Dendritic cell treated with granulocyte-macrophage colony-stimulating factor and Interleukin-4, amounts not matched to agents 40 ng/mL and 50 ng/mL, for 4 days (primary cell): ENCODE results near the gene NOP14.
"Not testable (repeated sequence)": the region's sequence is repeated elsewhere in the genome, so short reads cannot be mapped to it uniquely, and the experiment has no call there.

Experiments
- H3K27ac Mint-ChIP-seq: one replicate; pipeline ENCODE4 v1.8.0; 2022; ENCODE audit warnings: mild to moderate bottlenecking, mixed read lengths
- H3K27me3 Mint-ChIP-seq: one replicate; pipeline ENCODE4 v1.8.0; 2022; ENCODE audit warnings: mild to moderate bottlenecking, mixed read lengths
- H3K36me3 Mint-ChIP-seq: one replicate; pipeline ENCODE4 v1.8.0; 2022; ENCODE audit warnings: low read depth, mixed read lengths
- H3K4me1 Mint-ChIP-seq: one replicate; pipeline ENCODE4 v1.8.0; 2022; ENCODE audit warnings: low read depth, mixed read lengths
- H3K4me3 Mint-ChIP-seq: one replicate; pipeline ENCODE4 v1.8.0; 2022; ENCODE audit warnings: mild to moderate bottlenecking, moderate library complexity, mixed read lengths
- H3K9me3 Mint-ChIP-seq: one replicate; pipeline ENCODE4 v1.8.0; 2022; ENCODE audit warnings: mixed read lengths
- intact Hi-C: fragments of 100-400 bp; cut with micrococcal nuclease; formaldehyde crosslinking; loops from one replicate; pipeline ENCODE4 v1.15.0; 2022

The NOP14 gene

GRCh38 chr4:2927696-2928075 lies 35.5 kb downstream of the NOP14 start:
- intact Hi-C loops, result no loop called here
- Mint-ChIP-seq H3K4me3 (no peak overlapping the region), H3K27ac (no peak overlapping the region), H3K4me1 (peaks cover 21% of the 10 kb centered on the region), H3K27me3 (no peaks in the 10 kb centered on the region), H3K36me3 (peaks cover 89% of the 10 kb centered on the region), H3K9me3 (no peaks in the 10 kb centered on the region)

GRCh38 chr4:2927016-2927695 lies 36.0 kb downstream of the NOP14 start:
- H3K36me3 Mint-ChIP-seq, result peaks cover 94% of the 10 kb centered on the region
- H3K4me1 Mint-ChIP-seq, result peaks cover 20% of the 10 kb centered on the region
- no peak overlapping the region for H3K4me3 Mint-ChIP-seq
- H3K9me3 Mint-ChIP-seq, result no peaks in the 10 kb centered on the region
- H3K27ac Mint-ChIP-seq, result no peak overlapping the region
- intact Hi-C loops, result no loop called here
- H3K27me3 Mint-ChIP-seq, result no peaks in the 10 kb centered on the region

GRCh38 chr4:2925931-2926860 lies 37.0 kb downstream of the NOP14 start:
- Mint-ChIP-seq H3K36me3 (peaks cover 100% of the 10 kb centered on the region), H3K27ac (no peak overlapping the region), H3K9me3 (no peaks in the 10 kb centered on the region), H3K4me1 (peaks cover 20% of the 10 kb centered on the region), H3K27me3 (no peaks in the 10 kb centered on the region), H3K4me3 (no peak overlapping the region)
- intact Hi-C loops, result no loop called here

DNA sequence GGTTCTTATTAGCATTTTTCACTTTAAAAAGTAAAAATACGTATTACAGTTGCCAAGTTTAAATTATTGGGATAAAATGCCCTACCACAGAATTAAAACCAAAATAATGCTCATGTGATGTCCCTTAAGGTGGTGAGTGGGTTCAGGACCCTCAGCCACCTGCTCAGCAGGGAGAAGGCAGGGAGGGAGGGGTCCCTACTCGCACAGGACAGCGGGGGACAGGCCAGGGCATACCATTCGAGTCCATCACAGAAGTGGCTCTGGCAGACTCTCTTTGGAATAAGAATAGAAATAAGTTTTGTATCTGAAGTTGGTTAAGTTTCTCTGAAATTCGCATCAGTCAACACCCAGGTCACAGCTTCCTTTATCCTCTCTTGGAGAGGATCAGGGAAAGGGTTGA lies 37.7 kb downstream of the NOP14 start:
- Mint-ChIP-seq H3K27ac (no peak overlapping the region), H3K27me3 (no peaks in the 10 kb centered on the region), H3K4me3 (no peak overlapping the region), H3K9me3 (no peaks in the 10 kb centered on the region), H3K36me3 (peaks cover 99% of the 10 kb centered on the region), H3K4me1 (peaks cover 13% of the 10 kb centered on the region)
- intact Hi-C loops, result no loop called here

DNA sequence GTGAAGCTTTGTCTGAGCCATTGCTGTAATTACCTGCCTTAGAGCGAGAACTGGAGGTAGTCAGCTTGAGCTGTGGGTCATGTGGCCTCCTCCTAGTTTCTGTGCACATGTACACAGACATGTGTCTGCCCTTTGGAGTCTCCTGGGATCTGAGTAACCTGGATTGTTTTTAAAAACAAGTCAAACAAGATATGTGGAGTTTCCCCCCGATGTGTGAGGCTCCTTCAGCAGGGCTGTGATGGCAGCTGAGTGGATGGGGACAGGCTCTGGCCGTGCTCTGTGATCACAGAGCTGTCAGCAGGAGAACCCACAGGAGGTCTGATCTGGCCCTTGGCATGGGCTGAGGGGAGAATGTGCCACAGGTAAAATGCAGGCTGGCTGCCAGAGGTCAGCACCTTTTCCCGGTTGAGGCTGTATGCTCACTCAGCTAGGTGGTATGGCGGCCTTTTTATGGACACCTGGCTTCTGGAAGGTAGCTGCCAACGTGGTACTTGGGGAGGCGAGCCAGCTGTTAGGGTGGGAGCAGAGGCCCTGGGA lies 38.4 kb downstream of the NOP14 start:
- Mint-ChIP-seq H3K27me3 (no peaks in the 10 kb centered on the region), H3K4me1 (peaks cover 12% of the 10 kb centered on the region), H3K36me3 (peaks cover 99% of the 10 kb centered on the region), H3K27ac (no peak overlapping the region), H3K4me3 (no peak overlapping the region), H3K9me3 (no peaks in the 10 kb centered on the region)
- intact Hi-C loops, result no loop called here

DNA sequence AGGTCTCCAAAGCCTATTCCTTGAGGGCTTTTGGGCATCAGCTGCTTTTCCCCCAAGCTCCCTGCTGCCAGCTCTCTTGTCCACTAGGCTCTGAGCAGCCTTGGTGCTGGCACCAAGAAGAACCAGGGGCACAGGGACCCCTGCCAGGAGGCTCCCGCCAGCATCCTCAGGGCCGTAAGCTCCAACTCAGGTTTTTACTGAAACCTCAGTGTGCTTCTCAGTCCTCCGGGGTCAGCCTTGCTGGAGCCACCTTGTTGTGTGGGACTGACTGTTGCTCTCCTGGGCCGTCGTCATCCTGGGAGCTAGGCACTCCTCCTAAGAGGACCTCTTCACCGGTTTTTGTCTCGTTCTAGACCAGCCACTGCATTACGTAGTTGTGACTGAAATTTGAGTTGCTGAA lies 38.9 kb downstream of the NOP14 start:
- intact Hi-C loops, result no loop called here
- Mint-ChIP-seq H3K36me3 (peaks cover 99% of the 10 kb centered on the region), H3K27ac (no peak overlapping the region), H3K4me3 (no peak overlapping the region), H3K9me3 (no peaks in the 10 kb centered on the region), H3K4me1 (peaks cover 12% of the 10 kb centered on the region), H3K27me3 (no peaks in the 10 kb centered on the region)

DNA sequence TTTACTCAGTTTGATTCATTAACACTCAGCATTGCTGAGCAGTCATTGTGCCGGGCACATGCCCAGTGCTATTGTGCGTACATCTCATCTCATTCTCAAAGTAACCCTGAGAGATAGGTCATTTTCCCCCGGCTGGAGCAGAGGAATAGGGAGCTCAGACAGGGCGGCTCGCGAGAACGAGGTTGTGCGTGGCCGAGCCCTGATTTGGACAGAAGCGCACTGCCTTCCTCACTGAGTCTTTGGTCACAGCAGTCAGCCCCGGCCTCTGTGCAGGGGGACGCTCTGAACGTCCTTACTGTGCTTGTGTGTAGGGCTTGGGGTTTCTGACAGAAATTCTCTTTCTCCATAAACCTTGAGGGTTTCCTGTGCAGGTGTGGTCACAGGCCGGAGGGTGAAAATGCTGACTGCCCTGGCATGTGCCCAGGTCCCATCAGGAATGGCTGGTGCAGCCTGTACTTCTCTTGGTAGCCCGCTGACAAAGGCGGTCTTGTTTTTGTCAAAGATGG lies 39.5 kb downstream of the NOP14 start:
- Mint-ChIP-seq H3K27me3 (no peaks in the 10 kb centered on the region), H3K36me3 (peaks cover 99% of the 10 kb centered on the region), H3K27ac (no peak overlapping the region), H3K4me1 (peaks cover 12% of the 10 kb centered on the region), H3K4me3 (no peak overlapping the region), H3K9me3 (no peaks in the 10 kb centered on the region)
- intact Hi-C loops, result no loop called here

GRCh38 chr4:2923141-2923551 lies 40.1 kb downstream of the NOP14 start:
- Mint-ChIP-seq H3K4me3 (no peak overlapping the region), H3K36me3 (peaks cover 99% of the 10 kb centered on the region), H3K27me3 (no peaks in the 10 kb centered on the region), H3K4me1 (peaks cover 14% of the 10 kb centered on the region), H3K27ac (no peak overlapping the region), H3K9me3 (no peaks in the 10 kb centered on the region)
- intact Hi-C loops, result no loop called here

DNA sequence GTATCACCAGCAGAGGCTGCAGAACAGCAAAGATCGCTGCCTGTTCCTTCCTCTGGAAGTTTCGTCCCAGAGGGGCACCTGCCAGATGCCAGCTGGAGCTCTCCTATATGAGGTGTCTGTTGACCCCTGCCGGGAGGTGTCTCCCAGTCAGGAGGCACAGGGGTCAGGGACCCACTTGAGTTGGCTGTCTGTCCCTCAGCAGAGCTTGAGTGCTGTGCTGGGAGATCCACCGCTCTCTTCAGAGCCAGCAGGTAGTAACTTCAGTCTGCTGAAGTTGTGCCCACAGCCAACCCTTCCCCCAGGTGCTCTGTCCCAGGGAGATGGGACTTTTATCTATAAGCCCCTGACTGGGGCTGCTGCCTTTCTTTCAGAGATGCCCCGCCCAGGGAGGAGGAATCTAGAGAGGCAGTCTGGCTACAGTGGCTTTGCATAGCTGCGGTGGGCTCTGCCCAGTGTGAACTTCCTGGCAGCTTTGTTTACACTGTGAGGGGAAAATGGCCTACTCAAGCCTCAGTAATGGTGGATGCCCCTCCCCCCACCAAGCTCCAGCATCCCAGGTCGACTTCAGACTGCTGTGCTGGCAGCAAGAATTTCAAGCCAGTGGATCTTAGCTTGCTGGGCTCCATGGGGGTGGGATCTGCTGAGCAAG lies 40.6 kb downstream of the NOP14 start:
- intact Hi-C loops, result not testable (repeated sequence)

GRCh38 chr4:2918714-2919113 lies 44.5 kb downstream of the NOP14 start:
- Mint-ChIP-seq H3K4me1 (peaks cover 21% of the 10 kb centered on the region), H3K36me3 (peaks cover 99% of the 10 kb centered on the region)
- H3K9me3 Mint-ChIP-seq, H3K4me3 Mint-ChIP-seq, H3K27me3 Mint-ChIP-seq, intact Hi-C loops, H3K27ac Mint-ChIP-seq: not testable (repeated sequence)

More for the DNA sequence above, 40.6 kb downstream of the NOP14 start:
- peak overlapping the region; percentile 36 for H3K27ac Mint-ChIP-seq
- not testable (repeated sequence) for H3K27me3 Mint-ChIP-seq, H3K4me3 Mint-ChIP-seq, H3K9me3 Mint-ChIP-seq
- peaks cover 99% of the 10 kb centered on the region for H3K36me3 Mint-ChIP-seq
- H3K4me1 Mint-ChIP-seq, result peaks cover 17% of the 10 kb centered on the region

- H3K27ac Mint-ChIP-seq, intact Hi-C loops, H3K9me3 Mint-ChIP-seq, H3K27me3 Mint-ChIP-seq, H3K4me3 Mint-ChIP-seq: not testable (repeated sequence)
- Mint-ChIP-seq H3K36me3 (peaks cover 99% of the 10 kb centered on the region), H3K4me1 (peaks cover 21% of the 10 kb centered on the region)
Measured at GRCh38 chr4:2918300-2918699, 44.9 kb downstream of the NOP14 start.

- H3K27me3 Mint-ChIP-seq, H3K9me3 Mint-ChIP-seq, intact Hi-C loops, H3K27ac Mint-ChIP-seq, H3K4me3 Mint-ChIP-seq: not testable (repeated sequence)
- Mint-ChIP-seq H3K4me1 (peaks cover 14% of the 10 kb centered on the region), H3K36me3 (peaks cover 99% of the 10 kb centered on the region)
Measured at GRCh38 chr4:2916696-2917095, 46.5 kb downstream of the NOP14 start.

- Mint-ChIP-seq H3K36me3 (peaks cover 100% of the 10 kb centered on the region), H3K27ac (no peak overlapping the region), H3K4me3 (no peak overlapping the region), H3K27me3 (no peaks in the 10 kb centered on the region), H3K4me1 (peaks cover 9% of the 10 kb centered on the region), H3K9me3 (no peaks in the 10 kb centered on the region)
- intact Hi-C loops, result no loop called here
Measured at GRCh38 chr4:2915789-2916188, 47.4 kb downstream of the NOP14 start.
